Measurements from ENCODE around the gene SASH3. TPM values are rescaled to one million over a fixed set of nuclear protein-coding genes. Genes with fewer than 3 reads are reported as not detected.

SASH3 gene
- total RNA-seq, 1 donor from 2014 or later, result not detected

DNA sequence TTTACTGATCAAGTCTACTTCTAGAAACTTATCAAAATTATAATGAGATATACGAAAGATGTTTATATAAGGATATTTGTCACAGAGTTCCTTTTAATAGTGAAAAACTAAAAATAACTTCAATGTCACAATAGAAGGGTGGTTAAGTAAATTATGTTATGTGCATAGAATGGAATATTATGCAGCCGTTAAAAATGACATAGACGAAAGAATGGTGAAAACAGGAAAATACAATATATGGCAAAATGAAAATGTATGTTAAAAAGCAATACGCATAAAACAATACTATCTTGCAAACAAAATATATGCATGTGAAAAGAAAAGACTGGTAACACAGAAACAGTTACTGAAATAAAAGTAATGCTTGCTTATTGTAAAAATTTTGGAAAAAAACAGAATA lies 44.9 kb downstream of the SASH3 start:
- Mint-ChIP-seq H3K4me1 (ENCODE audit: low read depth) (peaks cover 3% of the 10 kb centered on the region), H3K27me3 (no peaks in the 10 kb centered on the region), H3K27ac (no peak overlapping the region), H3K36me3 (ENCODE audit: insufficient read depth) (peaks cover 19% of the 10 kb centered on the region), H3K9me3 (ENCODE audit: low read depth) (peaks cover 8% of the 10 kb centered on the region), H3K4me3 (ENCODE audit: low read depth) (no peak overlapping the region)
- DNase-seq (ENCODE audit: low spot score, unreplicated experiment), result no peak
- TF ChIP-seq, protein P1, sequence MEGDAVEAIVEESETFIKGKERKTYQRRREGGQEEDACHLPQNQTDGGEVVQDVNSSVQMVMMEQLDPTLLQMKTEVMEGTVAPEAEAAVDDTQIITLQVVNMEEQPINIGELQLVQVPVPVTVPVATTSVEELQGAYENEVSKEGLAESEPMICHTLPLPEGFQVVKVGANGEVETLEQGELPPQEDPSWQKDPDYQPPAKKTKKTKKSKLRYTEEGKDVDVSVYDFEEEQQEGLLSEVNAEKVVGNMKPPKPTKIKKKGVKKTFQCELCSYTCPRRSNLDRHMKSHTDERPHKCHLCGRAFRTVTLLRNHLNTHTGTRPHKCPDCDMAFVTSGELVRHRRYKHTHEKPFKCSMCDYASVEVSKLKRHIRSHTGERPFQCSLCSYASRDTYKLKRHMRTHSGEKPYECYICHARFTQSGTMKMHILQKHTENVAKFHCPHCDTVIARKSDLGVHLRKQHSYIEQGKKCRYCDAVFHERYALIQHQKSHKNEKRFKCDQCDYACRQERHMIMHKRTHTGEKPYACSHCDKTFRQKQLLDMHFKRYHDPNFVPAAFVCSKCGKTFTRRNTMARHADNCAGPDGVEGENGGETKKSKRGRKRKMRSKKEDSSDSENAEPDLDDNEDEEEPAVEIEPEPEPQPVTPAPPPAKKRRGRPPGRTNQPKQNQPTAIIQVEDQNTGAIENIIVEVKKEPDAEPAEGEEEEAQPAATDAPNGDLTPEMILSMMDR (IDR thresholded peaks at IDR 0.05; ENCODE audit: unreplicated experiment), result no peak

DNA sequence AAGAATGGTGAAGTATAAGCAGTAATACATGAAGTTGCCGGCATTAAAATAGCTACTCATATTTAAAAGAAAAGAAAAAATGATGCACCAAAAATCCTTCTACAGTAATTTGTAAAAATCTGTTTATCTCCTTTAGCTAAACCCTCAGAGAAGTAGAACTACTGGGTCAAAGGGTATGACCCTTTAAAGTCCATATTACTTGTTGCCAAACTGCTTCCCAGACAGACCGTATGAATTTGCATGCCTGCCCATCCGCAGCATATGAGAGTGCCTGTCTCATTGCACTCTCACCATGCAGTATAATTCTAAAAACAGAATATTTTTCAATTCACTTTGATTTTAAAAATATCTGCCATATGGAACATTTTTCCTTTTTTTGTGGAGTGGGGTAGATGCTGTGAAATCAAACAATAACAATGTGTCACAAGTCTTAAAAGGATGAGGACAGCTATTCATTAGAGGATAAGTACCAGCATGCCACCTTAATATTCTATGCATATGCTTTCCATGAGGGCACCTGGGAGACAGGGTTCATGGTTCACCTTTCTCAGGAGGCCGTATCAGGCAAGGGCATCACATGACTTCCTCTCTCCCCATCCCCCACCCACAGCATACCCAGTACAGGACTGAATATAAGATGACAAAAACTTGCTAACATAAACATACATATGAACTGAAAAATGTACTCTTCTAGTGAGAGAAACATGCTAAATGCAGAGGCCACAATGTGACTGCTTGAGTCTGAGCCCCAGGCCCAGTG lies 46.2 kb downstream of the SASH3 start:
- H3K4me3 Mint-ChIP-seq (ENCODE audit: low read depth), result no peak overlapping the region
- H3K9me3 Mint-ChIP-seq (ENCODE audit: low read depth), result peaks cover 8% of the 10 kb centered on the region
- TF ChIP-seq, protein P1 (IDR thresholded peaks at IDR 0.05; ENCODE audit: unreplicated experiment), result no peak
- H3K27me3 Mint-ChIP-seq, result no peaks in the 10 kb centered on the region
- no peak overlapping the region for H3K27ac Mint-ChIP-seq
- no peak for DNase-seq (ENCODE audit: low spot score, unreplicated experiment)
- peaks cover 17% of the 10 kb centered on the region for H3K36me3 Mint-ChIP-seq (ENCODE audit: insufficient read depth)
- H3K4me1 Mint-ChIP-seq (ENCODE audit: low read depth), result peaks cover 3% of the 10 kb centered on the region

DNA sequence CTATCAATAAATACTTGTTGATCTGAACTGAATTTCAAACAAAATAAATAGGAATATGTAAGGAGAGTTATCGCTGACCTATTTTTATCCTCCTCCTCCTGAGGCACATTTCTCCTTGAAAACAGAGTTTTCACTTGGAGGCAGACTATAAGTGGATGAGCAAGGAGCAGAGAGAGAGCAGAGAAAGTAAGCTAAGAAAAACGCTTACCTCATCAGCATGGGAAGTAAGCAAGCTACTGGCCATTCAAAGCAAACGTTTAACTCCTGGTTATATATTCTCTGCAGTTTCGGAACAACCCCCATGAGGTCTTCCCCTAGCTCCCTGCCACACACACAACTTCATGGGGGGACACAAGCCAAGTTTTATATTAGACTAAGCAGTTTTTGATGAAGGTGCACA lies 50.7 kb downstream of the SASH3 start:
- Mint-ChIP-seq H3K36me3 (ENCODE audit: insufficient read depth) (peaks cover 14% of the 10 kb centered on the region), H3K27me3 (no peaks in the 10 kb centered on the region), H3K4me3 (ENCODE audit: low read depth) (no peak overlapping the region), H3K9me3 (ENCODE audit: low read depth) (peaks cover 11% of the 10 kb centered on the region), H3K4me1 (ENCODE audit: low read depth) (peaks cover 7% of the 10 kb centered on the region), H3K27ac (no peak overlapping the region)
- DNase-seq (ENCODE audit: low spot score, unreplicated experiment), result no peak
- TF ChIP-seq, protein P1 (IDR thresholded peaks at IDR 0.05; ENCODE audit: unreplicated experiment), result no peak

DNA sequence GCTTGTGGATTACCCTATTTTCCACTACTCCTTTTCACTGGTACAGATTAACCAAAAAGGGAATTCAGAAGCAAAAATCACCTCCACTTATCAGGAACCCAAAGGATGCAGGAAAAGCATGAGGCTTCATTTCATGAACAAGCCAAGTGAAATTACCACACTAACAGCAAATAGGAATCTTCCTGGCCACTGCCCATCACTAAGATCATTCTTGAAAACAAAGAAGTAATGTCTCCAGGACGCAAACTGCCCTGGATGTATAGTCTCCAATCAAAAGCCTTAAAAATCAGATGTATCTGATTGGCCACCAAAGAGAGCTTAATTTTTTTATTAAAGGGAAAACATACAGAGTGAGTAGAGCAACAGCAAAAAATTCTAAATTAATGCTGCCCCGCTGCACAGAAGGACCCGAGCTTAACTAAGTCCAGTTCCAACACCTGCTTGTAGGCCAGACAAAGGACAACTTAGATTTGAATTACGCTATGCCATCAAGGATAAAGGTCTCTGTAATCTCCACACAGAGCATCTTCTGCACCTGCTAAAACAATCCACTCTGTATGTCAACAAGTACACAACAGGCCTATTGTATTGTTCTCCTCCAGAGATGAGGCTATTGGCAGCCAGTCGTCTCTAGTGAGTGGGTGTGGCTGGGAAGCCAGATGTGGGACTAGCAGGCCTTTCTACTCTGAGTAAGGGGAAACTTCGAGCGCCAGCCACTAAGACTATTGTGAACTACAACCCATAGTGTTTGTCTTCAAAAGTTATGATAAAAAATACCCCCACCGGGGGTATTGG lies 51.5 kb downstream of the SASH3 start:
- TF ChIP-seq, protein P1 (IDR thresholded peaks at IDR 0.05; ENCODE audit: unreplicated experiment), result no peak
- Mint-ChIP-seq H3K4me1 (ENCODE audit: low read depth) (peaks cover 3% of the 10 kb centered on the region), H3K4me3 (ENCODE audit: low read depth) (no peak overlapping the region), H3K27ac (no peak overlapping the region), H3K36me3 (ENCODE audit: insufficient read depth) (peaks cover 9% of the 10 kb centered on the region), H3K9me3 (ENCODE audit: low read depth) (peaks cover 11% of the 10 kb centered on the region), H3K27me3 (no peaks in the 10 kb centered on the region)
- DNase-seq (ENCODE audit: low spot score, unreplicated experiment), result no peak

DNA sequence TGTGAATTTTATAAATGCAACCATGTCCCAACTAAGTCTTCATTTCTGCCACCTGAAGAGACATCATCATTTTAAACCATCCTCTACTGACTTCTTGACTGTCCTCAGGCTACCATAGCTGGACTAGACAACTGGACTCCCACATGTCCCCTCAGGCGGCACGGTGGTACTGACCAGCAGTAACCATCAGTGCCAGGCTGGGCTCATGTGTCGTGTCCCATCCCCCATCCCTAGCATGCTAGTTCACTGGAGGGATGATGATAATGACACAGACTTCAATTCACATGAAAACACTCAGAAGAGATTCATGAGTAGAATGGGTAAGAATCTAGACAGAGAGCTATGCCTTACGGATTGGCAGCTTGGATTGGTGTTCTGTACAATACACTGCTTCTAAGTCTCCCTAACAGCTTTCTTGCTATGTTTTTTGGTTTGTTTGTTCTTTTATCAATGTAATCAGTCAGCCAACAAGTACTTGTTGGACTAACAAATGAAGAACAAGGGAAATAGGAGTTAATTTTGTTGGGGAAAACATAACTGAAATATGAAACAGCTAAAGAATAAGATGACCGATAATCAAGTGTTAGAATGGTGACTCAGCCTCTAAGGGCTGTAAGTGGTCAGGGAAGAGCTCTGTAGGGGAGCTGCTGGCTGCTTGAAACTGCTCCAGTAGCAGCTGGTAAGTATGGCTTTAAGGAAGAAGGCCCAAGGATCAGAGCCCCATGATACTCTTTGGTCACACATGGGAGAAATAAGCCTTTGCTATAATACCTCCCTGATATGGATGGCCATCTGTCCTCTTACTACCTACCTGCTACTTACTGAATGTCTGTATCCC lies 53.6 kb downstream of the SASH3 start:
- peaks cover 3% of the 10 kb centered on the region for H3K4me1 Mint-ChIP-seq (ENCODE audit: low read depth)
- H3K4me3 Mint-ChIP-seq (ENCODE audit: low read depth), result no peak overlapping the region
- no peak overlapping the region for H3K27ac Mint-ChIP-seq
- no peak for DNase-seq (ENCODE audit: low spot score, unreplicated experiment)
- no peaks in the 10 kb centered on the region for H3K27me3 Mint-ChIP-seq
- H3K36me3 Mint-ChIP-seq (ENCODE audit: insufficient read depth), result peaks cover 10% of the 10 kb centered on the region
- peaks cover 11% of the 10 kb centered on the region for H3K9me3 Mint-ChIP-seq (ENCODE audit: low read depth)
- TF ChIP-seq, protein P1 (IDR thresholded peaks at IDR 0.05; ENCODE audit: unreplicated experiment), result no peak

All from progenitor cell of endocrine pancreas (in vitro differentiated cells).